GM18520 (cell line): ENCODE measurements around the gene CCDC141.

Experiments used
- ATAC-seq: cut with Tn5 transposase; IDR thresholded peaks from one replicate; pipeline ENCODE4 v1.9.1; 2021; ENCODE audit not compliant: unreplicated experiment

CCDC141 gene

GRCh38 chr2:178915423-178916173 lies 134.3 kb downstream of the CCDC141 start:
- no peak for ATAC-seq

- ATAC-seq, result peak; percentile 74
Observed at GRCh38 chr2:178914259-178914849, 135.6 kb downstream of the CCDC141 start.

- ATAC-seq, result no peak
Observed at GRCh38 chr2:178913049-178913441, 136.9 kb downstream of the CCDC141 start.

- no peak for ATAC-seq
Observed at GRCh38 chr2:178912416-178913048, 137.4 kb downstream of the CCDC141 start.

GRCh38 chr2:178911039-178911438 lies 138.9 kb downstream of the CCDC141 start:
- ATAC-seq, result no peak

GRCh38 chr2:178910005-178910404 lies 139.9 kb downstream of the CCDC141 start:
- no peak for ATAC-seq

GRCh38 chr2:178909507-178909906 lies 140.4 kb downstream of the CCDC141 start:
- no peak for ATAC-seq

- ATAC-seq, result no peak
Observed at GRCh38 chr2:178908810-178909209, 141.1 kb downstream of the CCDC141 start.

GRCh38 chr2:178905261-178905660 lies 144.7 kb downstream of the CCDC141 start:
- ATAC-seq, result no peak

GRCh38 chr2:178899656-178900055 lies 150.3 kb downstream of the CCDC141 start:
- no peak for ATAC-seq

- ATAC-seq, result no peak
Observed at GRCh38 chr2:178895872-178896271, 154.1 kb downstream of the CCDC141 start.

- no peak for ATAC-seq
Observed at GRCh38 chr2:178895171-178895570, 154.8 kb downstream of the CCDC141 start.

GRCh38 chr2:178892751-178893625 lies 156.9 kb downstream of the CCDC141 start:
- no peak for ATAC-seq

GRCh38 chr2:178891959-178892485 lies 157.9 kb downstream of the CCDC141 start:
- no peak for ATAC-seq

GRCh38 chr2:178891265-178891958 lies 158.5 kb downstream of the CCDC141 start:
- ATAC-seq, result peak; percentile 72

- no peak for ATAC-seq
Observed at GRCh38 chr2:178886006-178886405, 163.9 kb downstream of the CCDC141 start.

- no peak for ATAC-seq
Observed at GRCh38 chr2:178884440-178884839, 165.5 kb downstream of the CCDC141 start.

GRCh38 chr2:178882666-178883440 lies 167.1 kb downstream of the CCDC141 start:
- ATAC-seq, result no peak

- no peak for ATAC-seq
Observed at GRCh38 chr2:178881075-178881474, 168.9 kb downstream of the CCDC141 start.

GRCh38 chr2:178880257-178880656 lies 169.7 kb downstream of the CCDC141 start:
- ATAC-seq, result no peak
